ENCODE data around the gene C1QA.

C1QA gene

DNA sequence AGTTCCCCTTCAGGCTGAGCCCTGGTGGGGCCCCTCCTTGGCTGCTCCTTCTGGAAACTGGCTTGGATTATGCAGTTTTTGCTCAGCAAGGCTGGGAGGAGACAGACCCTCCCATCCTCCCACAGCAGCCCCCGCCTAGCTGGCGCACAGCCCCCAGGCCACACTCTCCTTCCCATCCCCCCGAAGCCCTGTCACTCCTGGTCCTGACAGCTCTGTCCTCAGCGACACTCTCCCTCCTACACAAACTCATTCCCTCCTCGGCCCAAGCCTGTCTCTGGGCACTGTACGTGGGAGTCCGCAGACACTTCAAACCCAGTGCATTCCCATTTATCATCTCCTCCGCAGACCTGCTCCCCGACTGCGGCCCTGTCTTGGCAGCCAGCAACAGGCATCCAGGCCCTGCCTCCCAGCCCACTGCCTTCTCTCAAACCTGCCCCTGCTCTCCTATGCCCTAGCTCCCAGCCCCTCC is 49.2 kb downstream of the C1QA start:
- Histone ChIP-seq H3K27me3 (ENCODE audit: insufficient read depth, insufficient read length) (no peaks in the 10 kb centered on the region), H3K4me3 (ENCODE audit: insufficient read length, low read depth) (no peak overlapping the region), H3K36me3 (ENCODE audit: insufficient read depth, insufficient read length, low read length) (no peaks in the 10 kb centered on the region), H3K9me3 (ENCODE audit: insufficient read depth, low read length) (no peaks in the 10 kb centered on the region), H3K4me1 (ENCODE audit: insufficient read depth, insufficient read length) (peaks cover 5% of the 10 kb centered on the region), H3K9ac (ENCODE audit: insufficient read length, low read depth) (no peak overlapping the region)
- no peak for DNase-seq (ENCODE audit: low read depth, low spot score)
- no peak for TF ChIP-seq SUZ12 (IDR thresholded peaks at IDR 0.05; ENCODE audit: extremely low read depth, insufficient read depth, insufficient read length)
- no peak for TF ChIP-seq YY1 (IDR thresholded peaks at IDR 0.05; ENCODE audit: insufficient read depth, insufficient read length)
- no peak for TF ChIP-seq ZNF274 (IDR thresholded peaks at IDR 0.05; ENCODE audit: low read depth, low read length)

DNA sequence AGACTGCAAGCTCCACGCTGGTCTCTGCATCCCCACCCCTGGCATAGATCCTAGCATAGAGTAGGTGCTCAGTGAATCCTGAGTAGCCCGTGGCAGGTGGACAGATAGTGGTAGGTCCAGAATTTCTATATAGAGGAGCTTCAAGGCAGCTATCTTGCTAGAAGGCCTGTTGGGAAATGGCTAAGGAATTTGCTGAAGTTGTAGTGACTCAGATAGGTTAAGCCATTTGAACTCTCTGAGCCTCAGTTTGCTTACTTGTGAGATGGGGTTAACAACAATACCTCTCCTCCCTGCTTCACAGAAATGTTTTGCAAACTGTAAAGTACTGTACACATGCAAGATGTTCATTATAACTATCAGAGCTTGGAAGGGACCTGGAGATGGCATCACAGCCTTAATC is 50.8 kb downstream of the C1QA start:
- no peak for DNase-seq (ENCODE audit: low read depth, low spot score)
- peaks cover 7% of the 10 kb centered on the region for H3K4me1 ChIP-seq (ENCODE audit: insufficient read depth, insufficient read length)
- no peaks in the 10 kb centered on the region for H3K27me3 ChIP-seq (ENCODE audit: insufficient read depth, insufficient read length)
- H3K4me3 ChIP-seq (ENCODE audit: insufficient read length, low read depth), result no peak overlapping the region
- no peaks in the 10 kb centered on the region for H3K9me3 ChIP-seq (ENCODE audit: insufficient read depth, low read length)
- no peaks in the 10 kb centered on the region for H3K36me3 ChIP-seq (ENCODE audit: insufficient read depth, insufficient read length, low read length)
- no peak overlapping the region for H3K9ac ChIP-seq (ENCODE audit: insufficient read length, low read depth)
- TF ChIP-seq YY1 (IDR thresholded peaks at IDR 0.05; ENCODE audit: insufficient read depth, insufficient read length) (no peak), ZNF274 (IDR thresholded peaks at IDR 0.05; ENCODE audit: low read depth, low read length) (no peak), SUZ12 (IDR thresholded peaks at IDR 0.05; ENCODE audit: extremely low read depth, insufficient read depth, insufficient read length) (no peak)

DNA sequence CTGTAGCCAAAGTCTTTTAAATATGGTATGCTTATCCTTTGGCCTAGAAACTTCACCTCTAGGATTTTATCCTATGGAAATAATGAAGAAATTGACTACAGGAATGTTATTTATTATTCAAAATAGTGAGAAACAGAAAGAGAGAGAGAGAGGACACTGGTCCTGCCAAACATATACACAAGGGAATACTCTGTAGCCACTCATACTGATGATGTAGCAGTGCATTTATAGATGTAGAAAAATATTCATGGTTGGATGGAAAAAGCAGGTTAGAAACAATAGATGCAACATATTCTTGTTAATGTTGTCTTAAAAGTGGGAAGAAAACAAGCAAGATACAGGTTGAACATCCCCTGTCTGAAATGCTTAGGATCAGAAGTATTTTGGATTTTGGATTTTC is 52.0 kb downstream of the C1QA start:
- DNase-seq (ENCODE audit: low read depth, low spot score), result no peak
- H3K9me3 ChIP-seq (ENCODE audit: insufficient read depth, low read length), result no peaks in the 10 kb centered on the region
- TF ChIP-seq SUZ12 (IDR thresholded peaks at IDR 0.05; ENCODE audit: extremely low read depth, insufficient read depth, insufficient read length) (no peak), ZNF274 (IDR thresholded peaks at IDR 0.05; ENCODE audit: low read depth, low read length) (no peak), YY1 (IDR thresholded peaks at IDR 0.05; ENCODE audit: insufficient read depth, insufficient read length) (no peak)

More for the DNA sequence above, 52.0 kb downstream of the C1QA start:
- Histone ChIP-seq H3K4me3 (ENCODE audit: insufficient read length, low read depth) (no peak overlapping the region), H3K9ac (ENCODE audit: insufficient read length, low read depth) (no peak overlapping the region), H3K36me3 (ENCODE audit: insufficient read depth, insufficient read length, low read length) (no peaks in the 10 kb centered on the region), H3K4me1 (ENCODE audit: insufficient read depth, insufficient read length) (peaks cover 7% of the 10 kb centered on the region), H3K27me3 (ENCODE audit: insufficient read depth, insufficient read length) (no peaks in the 10 kb centered on the region)

Data from NT2/D1 (cell line).